Measurements from ENCODE around the gene ARL3.

- TF ChIP-seq CTCF (IDR thresholded peaks at IDR 0.05; ENCODE audit: insufficient read depth, low read depth, low read length) (no peak), EZH2 (IDR thresholded peaks at IDR 0.05; ENCODE audit: insufficient read depth, low read length) (no peak)
Observed at GRCh38 chr10:102696736-102697135, 17.5 kb downstream of the ARL3 start.

Data from astrocyte (in vitro differentiated cells and primary cell).